ENCODE measurements around the gene OCRL. TPM values are rescaled to one million over a fixed set of nuclear protein-coding genes. Genes with fewer than 3 reads are reported as not detected.

Gene OCRL
- total RNA-seq, 4 donors from 2014 or later = 7.2 to 34.7 (median 17.4) TPM

GRCh38 chrX:129496625-129497024, 43.4 kb upstream of the OCRL start:
- no peak overlapping the region for H3K4me3 ChIP-seq
- H3K4me1 ChIP-seq = no peaks in the 10 kb centered on the region
- H3K27ac ChIP-seq = no peak overlapping the region
- no peaks in the 10 kb centered on the region for H3K9me3 ChIP-seq
- H3K36me3 ChIP-seq = no peaks in the 10 kb centered on the region
- no peak for DNase-seq
- TF ChIP-seq CTCF (IDR thresholded peaks at IDR 0.05) (no peak), POLR2A (IDR thresholded peaks at IDR 0.05) (no peak)
- intact Hi-C loops (cut with DNase I; ENCODE audit: low total_unique reads) = no loop called here
- H3K27me3 ChIP-seq = peaks cover 0 to 6% of the 10 kb centered on the region in 2 donors

- H3K9me3 ChIP-seq = no peaks in the 10 kb centered on the region
- no peaks in the 10 kb centered on the region for H3K27me3 ChIP-seq
- no peak overlapping the region for H3K4me3 ChIP-seq
- intact Hi-C loops (cut with DNase I; ENCODE audit: low total_unique reads) = no loop called here
- no peaks in the 10 kb centered on the region for H3K4me1 ChIP-seq
- DNase-seq = no peak
- TF ChIP-seq POLR2A (IDR thresholded peaks at IDR 0.05) = no peak
- no peaks in the 10 kb centered on the region for H3K36me3 ChIP-seq
- no peak overlapping the region for H3K27ac ChIP-seq
These were observed 42.8 kb upstream of the OCRL start for GRCh38 chrX:129497146-129497843.

- intact Hi-C loops (cut with DNase I; ENCODE audit: low total_unique reads) = no loop called here
- no peaks in the 10 kb centered on the region for H3K36me3 ChIP-seq
- DNase-seq = no peak
These were observed 29.7 kb upstream of the OCRL start for GRCh38 chrX:129510331-129510730.

GRCh38 chrX:129511689-129512088, 28.4 kb upstream of the OCRL start:
- DNase-seq = no peak
- H3K4me1 ChIP-seq = no peaks in the 10 kb centered on the region
- TF ChIP-seq CTCF (IDR thresholded peaks at IDR 0.05) (no peak), POLR2A (IDR thresholded peaks at IDR 0.05) (no peak)
- no peaks in the 10 kb centered on the region for H3K36me3 ChIP-seq
- H3K27ac ChIP-seq = no peak overlapping the region
- H3K27me3 ChIP-seq = no peaks in the 10 kb centered on the region
- H3K4me3 ChIP-seq = no peak overlapping the region
- H3K9me3 ChIP-seq = no peaks in the 10 kb centered on the region
- intact Hi-C loops (cut with DNase I; ENCODE audit: low total_unique reads) = no loop called here

More at GRCh38 chrX:129510331-129510730, 29.7 kb upstream of the OCRL start:
- no peak overlapping the region for H3K4me3 ChIP-seq
- no peaks in the 10 kb centered on the region for H3K4me1 ChIP-seq
- no peak for TF ChIP-seq POLR2A (IDR thresholded peaks at IDR 0.05)
- no peak for TF ChIP-seq CTCF (IDR thresholded peaks at IDR 0.05)
- H3K27me3 ChIP-seq = no peaks in the 10 kb centered on the region
- H3K27ac ChIP-seq = no peak overlapping the region
- no peaks in the 10 kb centered on the region for H3K9me3 ChIP-seq

- TF ChIP-seq CTCF (IDR thresholded peaks at IDR 0.05) (no peak), POLR2A (IDR thresholded peaks at IDR 0.05) (no peak)
- DNase-seq = no peak
- Histone ChIP-seq H3K4me3 (no peak overlapping the region), H3K4me1 (no peaks in the 10 kb centered on the region), H3K9me3 (no peaks in the 10 kb centered on the region), H3K36me3 (no peaks in the 10 kb centered on the region), H3K27me3 (no peaks in the 10 kb centered on the region), H3K27ac (no peak overlapping the region)
- intact Hi-C loops (cut with DNase I; ENCODE audit: low total_unique reads) = no loop called here
These were observed 27.6 kb upstream of the OCRL start for GRCh38 chrX:129512409-129512808.

Measured in uterus (tissue), 4 donors.